Measurements from ENCODE around the gene FSD1. TPM values are rescaled to one million over a fixed set of nuclear protein-coding genes. Genes with fewer than 3 reads are reported as not detected.
"Not testable (repeated sequence)": the region's sequence is repeated elsewhere in the genome, so short reads cannot be mapped to it uniquely, and the experiment has no call there.

FSD1 gene
- total RNA-seq, 2 experiments from 2014 or later: 21.0 to 21.3 TPM

GRCh38 chr19:4278419-4279266, 25.8 kb upstream of the FSD1 start, which contains the start of gene SHD:
SHD (plus strand) TSS chr19:4279266; CDS start chr19:4280064, 798 bp downstream.
- H3K27ac Mint-ChIP-seq: no peak within 1 kb of the TSS
- peak within 1 kb of the TSS; percentile 60 for H3K4me3 Mint-ChIP-seq
- no peak for DNase-seq
- H3K36me3 Mint-ChIP-seq: no peaks in the 10 kb centered on the region
- H3K4me1 Mint-ChIP-seq: peaks cover 8% of the 10 kb centered on the region
- peaks cover 31% of the 10 kb centered on the region for H3K27me3 Mint-ChIP-seq
- H3K9me3 Mint-ChIP-seq: no peaks in the 10 kb centered on the region

DNA sequence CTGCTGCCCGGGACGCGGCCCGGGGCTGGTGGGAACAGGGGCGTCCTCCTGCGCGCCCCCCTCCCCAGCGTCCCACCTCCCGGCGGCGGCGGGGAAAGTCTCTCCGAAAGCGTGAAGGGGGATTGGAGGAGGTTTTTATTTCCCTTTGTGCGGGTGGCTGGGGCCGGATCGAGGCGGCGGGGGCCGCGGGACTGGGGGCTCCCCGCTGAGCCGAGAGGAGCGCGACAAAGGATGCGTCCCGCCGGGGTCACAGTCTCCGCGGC, 25.2 kb upstream of the FSD1 start:
- peaks cover 8% of the 10 kb centered on the region for H3K4me1 Mint-ChIP-seq
- H3K36me3 Mint-ChIP-seq: no peaks in the 10 kb centered on the region

GRCh38 chr19:4279530-4280422, 24.6 kb upstream of the FSD1 start:
- no peak for DNase-seq
- Mint-ChIP-seq H3K4me3 (peak overlapping the region; percentile 60), H3K4me1 (peaks cover 8% of the 10 kb centered on the region), H3K27me3 (peaks cover 31% of the 10 kb centered on the region), H3K36me3 (no peaks in the 10 kb centered on the region), H3K9me3 (no peaks in the 10 kb centered on the region), H3K27ac (no peak overlapping the region)

More for the DNA sequence above, 25.2 kb upstream of the FSD1 start:
- no peak overlapping the region for H3K4me3 Mint-ChIP-seq
- no peaks in the 10 kb centered on the region for H3K9me3 Mint-ChIP-seq
- peaks cover 31% of the 10 kb centered on the region for H3K27me3 Mint-ChIP-seq
- H3K27ac Mint-ChIP-seq: no peak overlapping the region
- no peak for DNase-seq

GRCh38 chr19:4284176-4284958, 20.0 kb upstream of the FSD1 start:
- no peaks in the 10 kb centered on the region for H3K9me3 Mint-ChIP-seq
- H3K27ac Mint-ChIP-seq: no peak overlapping the region
- peaks cover 6% of the 10 kb centered on the region for H3K4me1 Mint-ChIP-seq
- no peak for DNase-seq
- peaks cover 22% of the 10 kb centered on the region for H3K27me3 Mint-ChIP-seq
- no peak overlapping the region for H3K4me3 Mint-ChIP-seq
- no peaks in the 10 kb centered on the region for H3K36me3 Mint-ChIP-seq

- H3K9me3 Mint-ChIP-seq: no peaks in the 10 kb centered on the region
- no peaks in the 10 kb centered on the region for H3K36me3 Mint-ChIP-seq
These were observed 19.4 kb upstream of the FSD1 start for GRCh38 chr19:4284974-4285373.

GRCh38 chr19:4286141-4286540, 18.3 kb upstream of the FSD1 start:
- not testable (repeated sequence) for H3K27me3 Mint-ChIP-seq, H3K27ac Mint-ChIP-seq, H3K4me1 Mint-ChIP-seq, H3K36me3 Mint-ChIP-seq, H3K4me3 Mint-ChIP-seq, DNase-seq, H3K9me3 Mint-ChIP-seq

More at GRCh38 chr19:4284974-4285373, 19.4 kb upstream of the FSD1 start:
- Mint-ChIP-seq H3K4me1 (peaks cover 2% of the 10 kb centered on the region), H3K4me3 (no peak overlapping the region), H3K27ac (no peak overlapping the region), H3K27me3 (peaks cover 17% of the 10 kb centered on the region)
- no peak for DNase-seq

GRCh38 chr19:4288091-4288777, 16.2 kb upstream of the FSD1 start:
- H3K4me3 Mint-ChIP-seq: no peak overlapping the region
- no peak overlapping the region for H3K27ac Mint-ChIP-seq
- no peaks in the 10 kb centered on the region for H3K27me3 Mint-ChIP-seq
- no peaks in the 10 kb centered on the region for H3K36me3 Mint-ChIP-seq
- no peak for DNase-seq
- no peaks in the 10 kb centered on the region for H3K9me3 Mint-ChIP-seq
- H3K4me1 Mint-ChIP-seq: no peaks in the 10 kb centered on the region

DNA sequence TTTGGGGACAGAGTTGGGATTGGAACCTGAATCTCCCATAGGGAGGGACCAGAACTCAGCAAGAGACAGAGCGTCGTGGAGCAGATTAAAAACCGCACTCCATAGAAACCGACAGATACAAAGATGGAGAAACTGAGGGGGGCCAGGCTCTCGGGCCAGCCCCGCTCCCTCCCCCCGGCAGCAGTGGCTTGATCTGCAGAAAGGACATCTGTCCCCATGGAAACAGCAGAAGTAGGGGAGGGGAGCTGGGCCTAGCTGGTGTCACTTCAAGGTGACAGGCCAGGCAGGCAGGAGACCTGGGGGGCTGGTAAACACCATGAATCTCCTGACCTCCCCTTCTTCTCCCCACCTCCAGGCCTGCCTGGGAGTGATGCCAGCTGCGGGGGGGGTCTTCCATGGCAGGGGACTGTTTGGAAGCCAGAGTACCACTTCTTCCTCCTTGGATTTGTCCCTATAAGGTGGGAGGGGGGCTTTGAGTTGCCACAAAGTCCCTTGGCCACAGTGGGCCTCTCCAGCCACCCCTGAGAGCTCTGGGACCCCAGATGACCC, 13.1 kb upstream of the FSD1 start:
- no peak overlapping the region for H3K4me3 Mint-ChIP-seq
- no peaks in the 10 kb centered on the region for H3K27me3 Mint-ChIP-seq
- no peaks in the 10 kb centered on the region for H3K9me3 Mint-ChIP-seq
- H3K4me1 Mint-ChIP-seq: no peaks in the 10 kb centered on the region
- no peak overlapping the region for H3K27ac Mint-ChIP-seq
- no peaks in the 10 kb centered on the region for H3K36me3 Mint-ChIP-seq
- DNase-seq: no peak

GRCh38 chr19:4292515-4292914, 11.9 kb upstream of the FSD1 start:
- H3K27ac Mint-ChIP-seq: no peak overlapping the region
- DNase-seq: no peak
- H3K36me3 Mint-ChIP-seq: no peaks in the 10 kb centered on the region
- H3K4me3 Mint-ChIP-seq: no peak overlapping the region
- H3K9me3 Mint-ChIP-seq: no peaks in the 10 kb centered on the region
- H3K27me3 Mint-ChIP-seq: no peaks in the 10 kb centered on the region
- no peaks in the 10 kb centered on the region for H3K4me1 Mint-ChIP-seq

- Mint-ChIP-seq H3K9me3 (no peaks in the 10 kb centered on the region), H3K4me3 (no peak overlapping the region), H3K27ac (no peak overlapping the region), H3K36me3 (peaks cover 3% of the 10 kb centered on the region), H3K27me3 (no peaks in the 10 kb centered on the region), H3K4me1 (peaks cover 5% of the 10 kb centered on the region)
- DNase-seq: no peak
These were observed 10.0 kb upstream of the FSD1 start for GRCh38 chr19:4294389-4294788.

GRCh38 chr19:4295972-4296771, 8.2 kb upstream of the FSD1 start:
- H3K27ac Mint-ChIP-seq: no peak overlapping the region
- H3K4me3 Mint-ChIP-seq: no peak overlapping the region
- no peaks in the 10 kb centered on the region for H3K27me3 Mint-ChIP-seq
- DNase-seq: no peak
- H3K9me3 Mint-ChIP-seq: no peaks in the 10 kb centered on the region
- H3K36me3 Mint-ChIP-seq: peaks cover 6% of the 10 kb centered on the region
- peaks cover 8% of the 10 kb centered on the region for H3K4me1 Mint-ChIP-seq

DNA sequence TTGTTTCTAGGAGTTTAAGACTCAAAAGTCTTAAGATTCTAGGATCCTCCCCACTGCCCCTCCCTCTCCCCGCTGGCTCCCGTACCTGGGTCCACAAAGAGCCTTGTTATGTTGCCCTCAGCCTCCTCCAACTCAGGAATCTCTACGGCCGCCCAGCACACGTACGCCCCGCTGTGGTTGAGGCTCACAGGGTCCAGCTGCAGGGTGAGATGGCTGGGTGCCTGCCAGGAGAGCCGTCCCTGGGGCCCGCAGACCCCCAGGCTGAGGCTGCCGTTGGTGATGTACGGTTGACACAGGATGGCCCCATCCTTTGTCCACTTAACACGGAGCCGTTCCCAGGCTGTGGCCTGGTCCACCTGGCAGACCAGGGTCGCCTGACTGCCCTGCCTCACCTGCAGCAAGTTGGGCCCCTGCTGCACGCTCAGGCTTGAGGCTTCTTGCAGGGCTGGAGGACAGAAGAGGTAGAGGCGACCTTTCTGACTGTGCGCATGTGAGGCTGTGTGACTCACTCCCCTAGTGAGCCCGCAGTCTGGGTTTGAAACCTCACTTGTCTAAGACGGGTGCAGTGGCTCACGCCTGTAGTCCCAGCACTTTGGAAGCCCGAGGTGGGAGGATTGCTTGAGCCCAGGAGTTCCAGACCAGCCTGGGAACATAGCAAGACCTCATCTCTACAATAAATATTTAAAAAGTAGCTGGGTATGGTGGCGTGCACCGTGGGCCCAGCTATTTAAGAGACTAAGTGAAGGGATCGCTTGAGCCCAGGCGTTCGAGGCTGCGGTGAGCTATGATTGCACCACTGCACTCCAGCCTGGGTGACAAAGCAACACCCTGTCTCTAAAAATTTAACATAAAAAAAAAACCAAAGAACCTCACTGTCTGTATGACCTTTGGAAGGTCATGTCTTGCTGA, 6.2 kb upstream of the FSD1 start:
- Mint-ChIP-seq H3K4me3 (no peak overlapping the region), H3K27me3 (no peaks in the 10 kb centered on the region), H3K36me3 (peaks cover 6% of the 10 kb centered on the region), H3K4me1 (peaks cover 20% of the 10 kb centered on the region), H3K27ac (peak overlapping the region; percentile 68), H3K9me3 (no peaks in the 10 kb centered on the region)
- DNase-seq: peak; percentile 36
